NCI-H1930 (cell line): Measurements from ENCODE around the gene EPHA1.

Experiments
- DNase-seq, 2 experiments: peaks; one replicate each; lab custom pipeline; 2025; lab: John Stamatoyannopoulos, UW

The EPHA1 gene

DNA sequence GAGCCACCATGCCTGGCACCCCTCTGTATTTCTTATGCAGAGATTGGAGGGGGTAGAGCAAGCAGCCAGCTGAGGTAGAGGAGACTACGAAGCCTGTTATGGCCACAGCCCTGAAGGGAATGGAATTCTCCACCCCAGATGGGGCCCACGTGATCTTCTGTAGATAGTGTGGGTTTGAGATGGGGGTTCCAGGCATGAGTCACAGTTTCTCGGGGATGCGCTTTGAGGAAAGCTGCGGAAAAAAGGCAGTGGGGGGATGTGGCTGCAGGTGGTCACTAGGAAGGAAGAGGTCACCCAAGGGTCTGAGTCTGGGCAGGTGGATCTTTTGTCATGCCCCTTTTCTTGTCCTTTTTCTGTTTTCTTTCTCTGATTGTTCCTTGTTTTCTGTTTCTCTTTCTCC lies 57.6 kb downstream of the EPHA1 start:
- DNase-seq, result no peak

DNA sequence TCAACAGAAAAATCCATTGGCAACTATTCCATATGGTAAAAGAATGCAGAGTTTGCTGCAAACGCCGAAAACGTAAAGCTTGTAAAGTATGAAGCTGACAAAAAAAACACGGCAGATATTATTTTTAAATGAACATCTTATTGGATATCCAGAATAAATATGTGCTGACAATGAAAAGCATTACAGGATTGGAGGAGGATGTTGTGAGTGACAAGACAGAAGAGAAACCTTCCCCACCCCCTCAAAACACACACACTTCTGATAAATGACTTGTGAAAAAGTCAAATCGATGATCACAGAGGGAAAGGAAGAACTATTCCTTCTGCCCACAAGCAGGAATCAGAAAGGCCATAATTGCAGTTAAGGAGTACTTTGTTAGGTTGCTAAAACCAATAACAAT lies 60.7 kb downstream of the EPHA1 start:
- no peak for DNase-seq

DNA sequence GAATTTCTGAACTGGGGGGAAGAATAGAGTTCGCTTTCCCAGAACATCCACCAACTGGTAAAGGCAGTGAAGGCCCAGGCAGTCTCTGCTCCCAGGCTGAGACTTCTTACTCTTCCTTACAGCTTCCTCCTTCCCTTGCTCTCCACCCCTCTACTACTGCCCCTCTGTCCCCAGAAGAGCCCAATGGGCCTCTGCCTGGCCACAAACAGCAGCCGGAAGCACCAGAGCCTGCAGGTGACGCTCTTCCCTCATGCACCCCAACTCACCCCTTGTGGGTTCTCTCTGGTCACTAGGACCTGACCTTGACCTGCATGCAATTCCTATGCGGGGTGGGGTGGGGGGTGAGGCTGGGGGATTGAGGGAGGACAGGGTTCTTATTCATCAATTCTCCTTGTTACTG lies 62.6 kb downstream of the EPHA1 start:
- no peak for DNase-seq

DNA sequence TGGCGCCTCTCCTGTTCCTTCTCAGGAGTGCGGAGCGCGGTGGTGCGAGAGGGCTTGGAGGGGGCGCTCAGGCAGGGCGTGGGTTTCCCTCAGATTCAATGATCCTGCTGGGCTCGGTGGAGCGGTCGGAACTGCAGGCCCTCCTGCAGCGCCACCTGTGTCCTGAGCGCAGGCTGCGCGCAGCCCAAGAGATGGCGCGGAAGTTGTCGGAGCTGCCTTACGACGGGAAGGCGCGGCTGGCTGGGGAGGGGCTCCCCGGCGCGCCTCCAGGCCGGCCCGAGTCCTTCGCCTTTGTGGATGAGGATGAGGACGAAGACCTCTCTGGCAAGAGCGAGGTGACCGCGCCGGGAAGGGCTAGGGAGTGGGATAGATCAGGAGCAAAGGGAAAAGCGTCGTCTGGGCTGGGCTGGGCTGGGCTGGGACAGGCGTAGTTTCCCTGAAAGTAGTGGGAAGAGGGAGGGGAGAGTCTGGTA lies 63.2 kb downstream of the EPHA1 start:
- peak; percentile 72 to 75 for DNase-seq

DNA sequence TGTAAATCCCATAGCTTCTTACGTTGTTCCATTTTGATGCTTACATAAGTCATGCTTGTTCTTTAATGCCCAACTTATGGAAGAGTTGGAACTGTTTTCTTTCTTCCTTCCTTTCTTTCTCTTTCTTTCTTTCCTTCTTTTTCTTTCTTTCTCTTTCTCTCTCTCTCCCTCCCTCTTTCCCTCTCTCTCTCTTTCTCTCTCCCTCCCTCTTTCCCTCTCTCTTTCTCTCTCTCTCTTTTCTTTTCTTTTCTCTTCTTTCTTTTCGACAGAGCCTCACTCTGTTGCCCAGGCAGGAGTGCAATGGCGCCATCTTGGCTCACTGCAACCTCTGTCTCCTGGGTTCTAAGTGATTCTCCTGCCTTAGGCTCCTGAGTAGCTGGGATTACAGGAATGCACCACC lies 65.1 kb downstream of the EPHA1 start:
- no peak for DNase-seq

DNA sequence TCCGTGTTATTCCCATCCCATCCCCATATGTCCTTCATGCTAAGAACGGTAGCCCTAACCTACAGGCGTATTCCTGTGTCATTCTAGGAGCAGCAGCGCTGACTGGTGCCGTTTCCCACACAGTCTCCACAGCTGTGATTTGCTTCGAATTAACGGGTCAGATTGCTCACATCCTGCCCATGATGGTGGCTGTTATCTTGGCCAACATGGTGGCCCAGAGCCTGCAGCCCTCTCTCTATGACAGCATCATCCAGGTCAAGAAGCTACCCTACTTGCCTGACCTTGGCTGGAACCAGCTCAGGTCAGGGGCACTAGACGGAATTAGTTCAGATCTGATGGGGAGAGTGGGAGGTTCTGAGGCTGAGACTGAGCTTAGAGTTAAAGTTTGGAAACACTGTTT lies 66.8 kb downstream of the EPHA1 start:
- no peak for DNase-seq
